Esophagus squamous epithelium (tissue), 4 donors: ENCODE measurements around the gene CHRNB4.

ENCODE experiments used
- CTCF ChIP-seq, 6 experiments: fragments of 450-650 bp in 4 of 6; fragments of 200-600 bp in 2 of 6; sonication (generic) in 2 of 6; IDR thresholded peaks; one replicate each; pipeline ENCODE4 v1.5.1; 2016 to 2019; ENCODE audit warnings: antibody characterized with exemption in 6 of 6, mild to moderate bottlenecking in 4 of 6, moderate library complexity in 4 of 6
- POLR2A ChIP-seq, 4 donors: fragments of 450-650 bp; IDR thresholded peaks; one replicate each; pipeline ENCODE4 v1.6.1; 2017; ENCODE audit warnings: antibody characterized with exemption in 4 of 4, mild to moderate bottlenecking in 4 of 4, moderate library complexity in 3 of 4

GRCh38 chr15:78685159-78685921 lies 44.3 kb upstream of the CHRNB4 start:
- TF ChIP-seq CTCF (IDR thresholded peaks at IDR 0.05) (no peak), POLR2A (IDR thresholded peaks at IDR 0.05) (no peak)
